Measurements from ENCODE around the gene RALGAPA2. TPM values are rescaled to one million over a fixed set of nuclear protein-coding genes. Genes with fewer than 3 reads are reported as not detected.
A peak's percentile ranks its signal among the peaks of the same experiment; 100 is the strongest.

The RALGAPA2 gene
- total and polyA plus RNA-seq, 2 donors (not counting 1 experiment from before 2014, with no cell fraction given) = 1.2 to 7.6 TPM

DNA sequence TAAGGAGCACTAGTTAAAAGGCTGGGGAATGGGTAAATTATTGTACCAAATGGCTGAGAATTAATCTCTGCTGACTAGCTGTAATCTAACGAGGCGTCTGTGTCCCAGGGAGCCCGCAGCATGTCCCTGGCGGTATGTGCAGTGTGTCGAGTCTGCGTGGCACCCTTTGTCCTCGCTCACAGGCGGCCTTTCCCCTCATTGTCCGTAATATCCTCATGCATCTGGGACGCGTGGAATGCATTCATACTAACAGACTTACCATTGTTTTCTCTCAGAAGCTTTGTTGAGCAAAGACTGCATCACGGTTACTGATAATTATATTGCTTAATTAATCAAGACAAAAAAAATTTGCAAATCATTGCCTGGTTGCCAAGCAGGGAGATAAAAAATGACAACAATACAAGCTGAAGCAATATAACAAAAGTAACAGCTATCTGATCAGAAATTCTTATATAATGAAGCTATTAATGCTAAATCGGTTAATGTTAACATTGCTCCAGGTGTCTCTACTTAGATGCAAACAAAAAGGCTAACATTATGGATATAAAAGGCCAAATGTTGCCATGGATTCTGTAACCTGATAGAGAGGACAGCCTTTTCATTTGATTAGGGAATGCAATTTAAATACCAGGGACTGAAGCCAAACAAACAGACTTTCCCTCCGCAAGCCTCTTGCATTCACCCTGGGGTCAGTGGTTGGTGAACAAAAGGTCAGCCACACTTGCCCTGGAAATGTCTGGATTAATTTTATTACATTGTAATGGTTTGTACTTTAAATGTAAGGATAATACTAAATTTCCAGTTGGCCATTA, 219.7 kb downstream of the RALGAPA2 start:
- no peak overlapping the region for H2AFZ ChIP-seq (ENCODE audit: low read length)

DNA sequence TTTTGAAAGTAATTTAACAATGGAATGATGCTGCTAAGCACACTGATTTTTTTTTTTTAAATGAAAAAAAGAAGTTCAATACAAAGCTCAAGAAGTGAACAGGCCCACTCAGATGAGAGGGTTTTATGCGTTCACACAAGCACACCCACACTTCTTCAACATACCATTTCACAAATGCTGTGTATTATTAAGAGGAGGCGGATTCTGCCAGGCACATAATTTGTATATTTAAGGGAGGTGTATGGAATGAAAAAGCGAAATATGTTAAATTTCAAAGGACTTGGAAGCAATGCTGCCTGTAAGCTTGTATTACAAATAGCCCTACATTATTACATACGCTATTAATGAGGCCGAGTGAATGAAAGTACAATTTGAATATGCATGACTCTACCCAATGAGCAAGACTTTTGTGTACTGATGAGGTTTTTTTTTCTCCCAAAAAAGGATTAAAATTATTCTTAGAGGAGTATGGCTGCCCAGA, 220.6 kb downstream of the RALGAPA2 start:
- Histone ChIP-seq H3K36me3 (ENCODE audit: control insufficient read depth, insufficient read depth, low read length) (no peaks in the 10 kb centered on the region), H3K27me3 (ENCODE audit: control insufficient read depth, insufficient read depth, low read length) (no peaks in the 10 kb centered on the region), H3K4me2 (ENCODE audit: extremely low read depth, insufficient read depth, low read length) (no peak overlapping the region), H3K4me1 (ENCODE audit: control insufficient read depth, extremely low read depth, insufficient read depth, low read length) (peaks cover 4% of the 10 kb centered on the region), H4K20me1 (ENCODE audit: control insufficient read depth, extremely low read depth, insufficient read depth, low read length) (no peaks in the 10 kb centered on the region), H3K27ac (ENCODE audit: insufficient read depth, low read length) (no peak overlapping the region), H3K9ac (ENCODE audit: insufficient read depth, low read length) (no peak overlapping the region), H3K4me3 (replicated peaks in 1 of 4; ENCODE audit: control extremely low read depth in 1 of 4, insufficient read depth in 1 of 4, low read depth in 3 of 4, low read length in 4 of 4) (no peak overlapping the region), H3K9me3 (ENCODE audit: control insufficient read depth, insufficient read depth, low read depth, low read length) (no peaks in the 10 kb centered on the region), H2AFZ (ENCODE audit: low read length) (no peak overlapping the region), H3K79me2 (ENCODE audit: control insufficient read depth, insufficient read depth, low read length) (no peaks in the 10 kb centered on the region)
- DNase-seq (ENCODE audit: low read depth in 2 of 2) = no peak
- TF ChIP-seq, protein P1, sequence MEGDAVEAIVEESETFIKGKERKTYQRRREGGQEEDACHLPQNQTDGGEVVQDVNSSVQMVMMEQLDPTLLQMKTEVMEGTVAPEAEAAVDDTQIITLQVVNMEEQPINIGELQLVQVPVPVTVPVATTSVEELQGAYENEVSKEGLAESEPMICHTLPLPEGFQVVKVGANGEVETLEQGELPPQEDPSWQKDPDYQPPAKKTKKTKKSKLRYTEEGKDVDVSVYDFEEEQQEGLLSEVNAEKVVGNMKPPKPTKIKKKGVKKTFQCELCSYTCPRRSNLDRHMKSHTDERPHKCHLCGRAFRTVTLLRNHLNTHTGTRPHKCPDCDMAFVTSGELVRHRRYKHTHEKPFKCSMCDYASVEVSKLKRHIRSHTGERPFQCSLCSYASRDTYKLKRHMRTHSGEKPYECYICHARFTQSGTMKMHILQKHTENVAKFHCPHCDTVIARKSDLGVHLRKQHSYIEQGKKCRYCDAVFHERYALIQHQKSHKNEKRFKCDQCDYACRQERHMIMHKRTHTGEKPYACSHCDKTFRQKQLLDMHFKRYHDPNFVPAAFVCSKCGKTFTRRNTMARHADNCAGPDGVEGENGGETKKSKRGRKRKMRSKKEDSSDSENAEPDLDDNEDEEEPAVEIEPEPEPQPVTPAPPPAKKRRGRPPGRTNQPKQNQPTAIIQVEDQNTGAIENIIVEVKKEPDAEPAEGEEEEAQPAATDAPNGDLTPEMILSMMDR (conservative IDR thresholded peaks at IDR 0.05 in 1 of 2, IDR thresholded peaks at IDR 0.05 in 1 of 2; ENCODE audit: low read depth in 1 of 2, low read length in 2 of 2) = no peak
- no peak for TF ChIP-seq EZH2 (IDR thresholded peaks at IDR 0.05; ENCODE audit: low read length, missing control alignments)

More for the DNA sequence above, 219.7 kb downstream of the RALGAPA2 start:
- H3K27me3 ChIP-seq (ENCODE audit: control insufficient read depth, insufficient read depth, low read length) = no peaks in the 10 kb centered on the region
- no peak overlapping the region for H3K27ac ChIP-seq (ENCODE audit: insufficient read depth, low read length)
- H3K36me3 ChIP-seq (ENCODE audit: control insufficient read depth, insufficient read depth, low read length) = no peaks in the 10 kb centered on the region
- peak; percentile 24 to 78 for DNase-seq (ENCODE audit: low read depth in 2 of 2)
- peaks cover 4% of the 10 kb centered on the region for H3K4me1 ChIP-seq (ENCODE audit: control insufficient read depth, extremely low read depth, insufficient read depth, low read length)
- no peaks in the 10 kb centered on the region for H3K9me3 ChIP-seq (ENCODE audit: control insufficient read depth, insufficient read depth, low read depth, low read length)
- no peaks in the 10 kb centered on the region for H4K20me1 ChIP-seq (ENCODE audit: control insufficient read depth, extremely low read depth, insufficient read depth, low read length)
- no peak overlapping the region for H3K9ac ChIP-seq (ENCODE audit: insufficient read depth, low read length)
- H3K4me2 ChIP-seq (ENCODE audit: extremely low read depth, insufficient read depth, low read length) = no peak overlapping the region
- no peak for TF ChIP-seq EZH2 (IDR thresholded peaks at IDR 0.05; ENCODE audit: low read length, missing control alignments)
- TF ChIP-seq, protein P1 (conservative IDR thresholded peaks at IDR 0.05 in 1 of 2, IDR thresholded peaks at IDR 0.05 in 1 of 2; ENCODE audit: low read depth in 1 of 2, low read length in 2 of 2) = no peak
- no peak overlapping the region for H3K4me3 ChIP-seq (replicated peaks in 1 of 4; ENCODE audit: control extremely low read depth in 1 of 4, insufficient read depth in 1 of 4, low read depth in 3 of 4, low read length in 4 of 4)
- H3K79me2 ChIP-seq (ENCODE audit: control insufficient read depth, insufficient read depth, low read length) = no peaks in the 10 kb centered on the region

DNA sequence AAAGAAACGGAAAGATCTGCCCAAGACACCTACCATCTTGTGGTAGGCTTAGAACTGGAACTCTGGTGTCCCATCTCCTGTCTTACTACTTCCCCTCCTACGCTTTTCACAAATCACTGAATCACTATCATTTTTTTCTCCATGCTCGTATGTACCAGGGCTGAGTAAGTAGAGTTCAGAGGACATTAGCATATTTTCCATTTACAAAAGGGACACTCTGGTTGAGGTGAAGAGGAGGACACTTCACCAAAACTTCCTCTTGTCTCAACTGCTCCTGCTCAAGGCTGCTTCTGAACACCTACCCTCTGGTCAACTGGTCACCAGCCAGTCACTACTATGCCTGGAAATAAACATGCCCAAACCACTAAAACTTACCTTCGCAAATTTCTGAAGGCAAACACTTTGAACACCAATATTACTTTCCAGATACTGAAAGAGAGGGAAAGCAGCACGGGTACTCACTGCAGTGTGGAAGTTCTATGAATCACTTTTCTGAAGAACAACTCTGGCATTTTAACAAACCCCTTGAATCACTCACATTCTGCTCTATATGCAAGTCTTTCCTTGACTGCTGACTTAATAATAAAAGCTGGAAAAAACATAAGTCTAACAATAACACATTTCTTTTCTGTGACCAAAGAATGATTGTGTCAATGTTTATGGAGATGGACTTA, 221.2 kb downstream of the RALGAPA2 start:
- Histone ChIP-seq H3K79me2 (ENCODE audit: control insufficient read depth, insufficient read depth, low read length) (no peaks in the 10 kb centered on the region), H3K9ac (ENCODE audit: insufficient read depth, low read length) (no peak overlapping the region), H3K4me3 (replicated peaks in 1 of 4; ENCODE audit: control extremely low read depth in 1 of 4, insufficient read depth in 1 of 4, low read depth in 3 of 4, low read length in 4 of 4) (no peak overlapping the region), H4K20me1 (ENCODE audit: control insufficient read depth, extremely low read depth, insufficient read depth, low read length) (no peaks in the 10 kb centered on the region), H3K4me1 (ENCODE audit: control insufficient read depth, extremely low read depth, insufficient read depth, low read length) (peaks cover 4% of the 10 kb centered on the region), H3K9me3 (ENCODE audit: control insufficient read depth, insufficient read depth, low read depth, low read length) (no peaks in the 10 kb centered on the region), H2AFZ (ENCODE audit: low read length) (no peak overlapping the region), H3K36me3 (ENCODE audit: control insufficient read depth, insufficient read depth, low read length) (no peaks in the 10 kb centered on the region), H3K4me2 (ENCODE audit: extremely low read depth, insufficient read depth, low read length) (no peak overlapping the region), H3K27ac (ENCODE audit: insufficient read depth, low read length) (no peak overlapping the region), H3K27me3 (ENCODE audit: control insufficient read depth, insufficient read depth, low read length) (no peaks in the 10 kb centered on the region)
- TF ChIP-seq, protein P1 (conservative IDR thresholded peaks at IDR 0.05 in 1 of 2, IDR thresholded peaks at IDR 0.05 in 1 of 2; ENCODE audit: low read depth in 1 of 2, low read length in 2 of 2) = no peak
- no peak for TF ChIP-seq EZH2 (IDR thresholded peaks at IDR 0.05; ENCODE audit: low read length, missing control alignments)
- peak; percentile 64 to 85 for DNase-seq (ENCODE audit: low read depth in 2 of 2)
